Measurements from ENCODE around the gene MRGPRE. TPM values are rescaled to one million over a fixed set of nuclear protein-coding genes. Genes with fewer than 3 reads are reported as not detected.

Gene MRGPRE
- total and polyA plus RNA-seq, 9 donors = not detected

- no peaks in the 10 kb centered on the region for H3K9me3 ChIP-seq
- 66 to 76% (median 76%) methylated on average over 12 of the region's 12 CpGs for WGBS, 3 donors
- no peak overlapping the region for H3K4me3 ChIP-seq
- TF ChIP-seq EP300 (IDR thresholded peaks at IDR 0.05) (no peak), POLR2A (IDR thresholded peaks at IDR 0.05) (no peak)
- TF ChIP-seq, protein P1, sequence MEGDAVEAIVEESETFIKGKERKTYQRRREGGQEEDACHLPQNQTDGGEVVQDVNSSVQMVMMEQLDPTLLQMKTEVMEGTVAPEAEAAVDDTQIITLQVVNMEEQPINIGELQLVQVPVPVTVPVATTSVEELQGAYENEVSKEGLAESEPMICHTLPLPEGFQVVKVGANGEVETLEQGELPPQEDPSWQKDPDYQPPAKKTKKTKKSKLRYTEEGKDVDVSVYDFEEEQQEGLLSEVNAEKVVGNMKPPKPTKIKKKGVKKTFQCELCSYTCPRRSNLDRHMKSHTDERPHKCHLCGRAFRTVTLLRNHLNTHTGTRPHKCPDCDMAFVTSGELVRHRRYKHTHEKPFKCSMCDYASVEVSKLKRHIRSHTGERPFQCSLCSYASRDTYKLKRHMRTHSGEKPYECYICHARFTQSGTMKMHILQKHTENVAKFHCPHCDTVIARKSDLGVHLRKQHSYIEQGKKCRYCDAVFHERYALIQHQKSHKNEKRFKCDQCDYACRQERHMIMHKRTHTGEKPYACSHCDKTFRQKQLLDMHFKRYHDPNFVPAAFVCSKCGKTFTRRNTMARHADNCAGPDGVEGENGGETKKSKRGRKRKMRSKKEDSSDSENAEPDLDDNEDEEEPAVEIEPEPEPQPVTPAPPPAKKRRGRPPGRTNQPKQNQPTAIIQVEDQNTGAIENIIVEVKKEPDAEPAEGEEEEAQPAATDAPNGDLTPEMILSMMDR (IDR thresholded peaks at IDR 0.05) = no peak
- no peaks in the 10 kb centered on the region for H3K27me3 ChIP-seq
- H3K27ac ChIP-seq = no peak overlapping the region
- peak in 3 of 5 donors; percentile 2 to 18 (median 6) for DNase-seq
- no peaks in the 10 kb centered on the region for H3K4me1 ChIP-seq (ENCODE audit: insufficient read depth)
- no peaks in the 10 kb centered on the region for H3K36me3 ChIP-seq
- intact Hi-C loops (cut with DNase I) = no loop called here
Measured at GRCh38 chr11:3200388-3201111, 31.7 kb downstream of the MRGPRE start.

DNA sequence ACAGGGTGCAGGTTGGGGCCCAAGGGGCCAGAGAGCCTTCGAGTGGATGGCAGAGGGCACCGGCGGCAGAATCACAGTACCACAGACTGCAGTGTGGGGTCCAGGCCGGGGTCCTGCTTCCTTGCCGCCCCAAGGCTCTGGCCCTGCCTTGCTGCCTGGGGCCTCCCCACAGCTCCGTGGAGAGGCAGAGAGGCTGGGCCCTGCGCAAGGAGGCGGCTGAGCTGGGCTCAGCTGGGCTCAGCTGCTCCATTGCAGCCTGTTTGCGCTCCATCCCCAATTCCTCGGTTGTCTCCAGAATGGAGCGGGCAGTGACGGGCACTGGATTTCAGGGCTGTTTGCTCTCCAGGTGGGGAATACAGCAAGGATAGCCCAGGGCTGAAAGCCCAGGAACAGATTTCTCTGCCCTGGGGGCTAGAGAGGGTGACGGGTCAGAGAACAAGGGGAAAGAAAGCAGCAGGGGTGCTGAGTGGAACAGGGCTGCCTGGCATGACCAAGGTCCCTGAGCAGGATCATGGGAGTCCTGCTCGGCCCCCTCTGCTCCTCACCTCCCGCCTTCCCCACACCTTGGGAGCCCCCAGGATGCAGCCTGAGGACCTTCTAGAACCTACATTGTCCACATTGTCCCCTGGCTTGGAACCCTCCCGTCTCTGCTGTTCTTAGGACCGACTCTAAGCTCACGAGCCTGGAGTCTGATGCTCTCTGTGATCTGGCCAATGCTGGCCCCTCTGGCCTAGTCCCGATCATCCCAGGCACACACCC lies 32.5 kb downstream of the MRGPRE start:
- intact Hi-C loops (cut with DNase I) = no loop called here
- peak in 1 of 5 donors; percentile 6 for DNase-seq
- H3K36me3 ChIP-seq = no peaks in the 10 kb centered on the region
- H3K27ac ChIP-seq = no peak overlapping the region
- TF ChIP-seq, protein P1 (IDR thresholded peaks at IDR 0.05) = no peak
- TF ChIP-seq POLR2A (IDR thresholded peaks at IDR 0.05) = no peak
- TF ChIP-seq EP300 (IDR thresholded peaks at IDR 0.05) = no peak
- H3K4me3 ChIP-seq = no peak overlapping the region
- 75 to 81% (median 77%) methylated on average over 19 of the region's 19 CpGs for WGBS, 3 donors
- H3K4me1 ChIP-seq (ENCODE audit: insufficient read depth) = no peaks in the 10 kb centered on the region
- no peaks in the 10 kb centered on the region for H3K9me3 ChIP-seq
- no peaks in the 10 kb centered on the region for H3K27me3 ChIP-seq

- H3K27ac ChIP-seq = no peak overlapping the region
- TF ChIP-seq EP300 (IDR thresholded peaks at IDR 0.05) (no peak), POLR2A (IDR thresholded peaks at IDR 0.05) (no peak)
- TF ChIP-seq, protein P1 (IDR thresholded peaks at IDR 0.05) = no peak
- 81 to 88% (median 87%) methylated on average over 15 of the region's 15 CpGs for WGBS, 3 donors
- no peak overlapping the region for H3K4me3 ChIP-seq
- H3K36me3 ChIP-seq = no peaks in the 10 kb centered on the region
- no peaks in the 10 kb centered on the region for H3K4me1 ChIP-seq (ENCODE audit: insufficient read depth)
- H3K9me3 ChIP-seq = no peaks in the 10 kb centered on the region
- no peaks in the 10 kb centered on the region for H3K27me3 ChIP-seq
- DNase-seq = no peak
- intact Hi-C loops (cut with DNase I) = no loop called here
Measured at GRCh38 chr11:3198815-3199214, 33.4 kb downstream of the MRGPRE start.

- H3K27me3 ChIP-seq = no peaks in the 10 kb centered on the region
- no peaks in the 10 kb centered on the region for H3K9me3 ChIP-seq
- H3K4me3 ChIP-seq = no peak overlapping the region
- H3K27ac ChIP-seq = no peak overlapping the region
- no peaks in the 10 kb centered on the region for H3K36me3 ChIP-seq
- 78 to 84% (median 83%) methylated on average over 8 of the region's 8 CpGs for WGBS, 3 donors
- H3K4me1 ChIP-seq (ENCODE audit: insufficient read depth) = no peaks in the 10 kb centered on the region
- no peak for TF ChIP-seq POLR2A (IDR thresholded peaks at IDR 0.05)
- TF ChIP-seq, protein P1 (IDR thresholded peaks at IDR 0.05) = no peak
- no peak for TF ChIP-seq EP300 (IDR thresholded peaks at IDR 0.05)
- DNase-seq = no peak
- intact Hi-C loops (cut with DNase I) = no loop called here
Measured at GRCh38 chr11:3197878-3198528, 34.2 kb downstream of the MRGPRE start.
